NCI-H2081 treated with DMSO at 0.1 percent for 48 hours (cell line): ENCODE data around the gene POU3F3.

Experiments used
- DNase-seq: peaks from one replicate; lab custom pipeline; 2025; lab: John Stamatoyannopoulos, UW

POU3F3 gene

DNA sequence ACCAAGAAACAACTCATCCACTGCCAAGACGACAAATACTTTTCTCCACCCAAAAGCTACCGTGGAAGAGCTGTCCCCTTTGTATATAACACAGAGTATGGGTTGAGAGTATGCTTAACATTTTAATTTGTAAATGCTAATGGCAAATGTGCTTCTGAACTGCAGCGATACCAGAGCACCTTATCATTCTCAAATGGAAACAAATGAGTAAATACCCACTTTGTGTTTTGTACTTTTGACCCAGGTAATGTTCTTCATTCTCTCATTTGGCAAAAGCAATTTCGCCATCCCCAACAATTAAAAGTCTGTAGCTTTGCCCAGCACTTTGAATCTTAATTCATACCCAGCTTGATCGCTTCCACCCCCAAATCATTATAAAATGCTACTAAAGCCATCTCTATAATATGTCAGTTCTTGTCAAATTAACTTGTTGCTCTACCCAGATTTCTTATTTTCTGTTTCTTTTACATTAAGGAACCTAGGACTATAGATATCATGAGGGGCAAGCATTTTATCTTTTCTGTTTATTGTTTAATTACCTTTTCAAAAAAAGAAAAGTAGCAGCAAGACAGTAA, 6.2 kb upstream of the POU3F3 start:
- DNase-seq: no peak

DNA sequence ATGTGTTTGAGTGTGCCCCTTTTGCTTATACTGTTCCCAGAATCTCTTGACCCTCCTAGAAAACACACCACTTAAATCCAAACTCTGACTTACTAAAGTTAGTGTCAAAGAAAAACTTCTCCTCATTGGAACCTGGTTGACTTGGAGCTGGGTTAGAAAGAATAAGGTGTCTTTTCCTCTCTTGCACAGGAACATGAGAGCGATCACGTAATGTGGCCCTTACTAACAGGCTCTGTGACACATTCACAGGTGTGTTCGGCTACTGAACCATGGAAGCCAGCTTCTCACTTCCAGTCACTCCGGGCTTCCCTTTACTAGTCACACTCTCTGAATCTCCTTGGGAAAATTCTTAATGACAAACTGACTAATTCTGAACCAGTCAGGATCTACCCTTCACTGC, 5.4 kb upstream of the POU3F3 start:
- no peak for DNase-seq

DNA sequence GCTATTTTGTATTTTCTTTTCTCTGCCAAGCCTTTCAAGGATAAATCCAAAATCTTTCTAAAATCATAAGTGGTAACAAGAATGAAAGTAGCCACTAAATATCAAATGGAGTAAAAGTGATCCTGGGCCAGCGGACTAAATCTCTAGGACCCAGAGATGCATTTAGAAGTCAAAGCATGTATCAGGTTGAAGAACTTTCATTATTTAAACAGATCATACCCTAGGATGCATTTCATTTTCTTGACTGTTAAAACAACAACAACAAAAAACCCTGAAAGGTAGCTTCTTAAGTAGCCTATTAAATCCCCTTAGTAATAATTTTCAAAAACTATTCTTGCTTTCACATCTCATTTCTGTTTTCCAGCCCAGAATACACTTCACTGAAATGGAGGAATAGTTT, 4.8 kb upstream of the POU3F3 start:
- DNase-seq: no peak

DNA sequence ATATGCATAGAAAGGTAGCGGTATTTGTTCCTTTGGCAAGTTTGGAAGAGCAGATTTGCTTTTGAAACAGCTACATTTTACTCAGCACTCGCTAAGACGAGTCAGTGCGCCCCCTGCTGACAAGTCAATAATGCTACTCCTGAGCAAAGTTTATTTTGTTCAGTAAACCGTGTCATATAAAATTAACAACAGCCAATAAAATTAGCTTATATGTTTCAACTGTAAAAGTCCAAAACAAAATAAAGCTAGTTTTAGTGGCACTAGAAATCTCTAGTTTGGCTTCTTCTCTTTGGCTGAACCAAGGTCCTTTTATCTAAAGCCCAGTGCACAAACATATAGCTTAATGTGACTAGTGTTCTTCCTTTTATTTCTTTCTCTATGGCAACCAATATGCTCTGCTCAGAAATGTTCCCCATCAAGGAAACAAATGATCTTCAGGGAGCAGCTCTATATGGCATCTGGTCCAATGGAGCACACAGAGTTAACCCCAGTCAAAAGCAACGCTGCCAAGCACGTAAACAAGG, 4.2 kb upstream of the POU3F3 start:
- peak; percentile 36 for DNase-seq

DNA sequence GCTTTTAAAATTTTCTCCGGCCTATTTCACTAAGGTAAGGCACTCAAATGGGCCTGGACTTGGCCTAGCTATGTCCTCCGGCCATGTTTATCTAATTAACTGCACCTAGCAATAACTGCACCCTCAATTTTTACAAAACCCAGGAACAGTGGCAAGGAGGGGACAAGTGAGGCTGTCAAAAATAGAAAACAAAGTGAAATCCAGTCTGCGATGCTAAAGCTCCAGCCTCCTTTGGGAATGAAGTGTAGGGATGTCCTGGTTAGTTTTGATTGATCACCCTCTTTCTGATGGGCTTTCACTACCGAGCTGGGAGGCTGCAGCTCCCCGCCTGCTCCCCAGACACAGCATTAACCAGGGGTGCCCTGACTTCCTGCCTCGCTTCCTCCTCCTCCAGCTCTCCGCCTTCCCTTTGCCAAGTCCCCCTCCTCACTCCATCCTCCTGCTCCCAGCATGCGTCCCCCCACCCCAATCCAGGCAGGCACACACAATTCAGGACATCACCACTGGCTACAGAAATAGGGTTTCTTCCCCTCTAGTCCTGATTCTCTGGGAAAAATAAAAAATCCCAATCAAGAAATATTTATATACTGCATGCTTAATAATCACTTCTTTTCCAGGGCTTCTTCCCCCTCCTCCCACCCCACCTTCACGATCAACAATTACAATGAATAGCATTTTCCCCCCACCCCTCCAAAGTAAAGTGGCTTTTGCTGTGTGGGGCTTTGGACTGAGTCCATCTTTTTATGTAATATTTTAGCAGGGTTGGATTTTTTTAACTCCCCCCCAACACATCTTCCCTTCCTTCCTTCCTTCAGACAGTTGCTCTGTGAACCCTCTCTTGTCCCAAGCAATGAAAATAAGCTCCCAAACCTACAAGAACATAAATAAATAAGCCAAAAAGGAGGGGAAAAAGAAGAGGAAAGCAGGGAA, 3.3 kb upstream of the POU3F3 start:
- DNase-seq: no peak

DNA sequence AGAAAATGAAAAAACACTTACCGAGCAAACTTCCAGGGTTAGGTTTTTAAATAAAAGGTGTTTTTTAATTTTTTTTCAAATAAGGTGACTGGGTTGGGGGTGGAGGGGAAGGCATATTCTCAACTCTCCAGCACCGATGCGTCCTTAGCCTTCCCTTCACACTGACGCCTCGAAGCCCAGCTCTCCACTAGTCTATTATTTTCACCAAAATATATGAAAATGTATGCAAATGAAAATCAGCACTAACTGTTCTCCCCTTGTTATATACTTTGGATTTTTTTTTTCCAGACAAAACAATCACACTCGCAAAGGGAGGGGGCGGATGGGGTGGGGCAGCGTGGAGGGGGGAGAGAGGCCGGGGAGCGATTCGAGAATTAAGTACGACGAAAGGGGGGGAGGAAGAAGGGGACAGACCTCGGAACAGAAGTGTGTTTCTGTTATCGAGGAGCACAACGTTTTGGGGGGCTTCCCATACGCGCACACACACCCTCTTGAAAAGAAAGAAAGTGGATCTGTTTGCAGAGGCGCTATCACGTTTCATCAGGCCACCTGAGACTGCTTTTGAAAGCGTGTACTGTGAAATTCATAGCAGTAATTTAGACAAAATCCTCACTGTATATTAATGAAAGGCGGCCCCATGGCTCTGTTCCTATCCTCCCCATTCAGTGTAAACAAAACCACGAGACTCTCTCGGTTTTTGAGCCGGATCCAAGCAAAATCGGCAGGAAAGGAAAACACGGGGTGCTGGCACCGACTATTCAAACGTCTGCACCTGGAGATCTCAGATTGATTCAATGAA, 2.4 kb upstream of the POU3F3 start:
- DNase-seq: no peak

DNA sequence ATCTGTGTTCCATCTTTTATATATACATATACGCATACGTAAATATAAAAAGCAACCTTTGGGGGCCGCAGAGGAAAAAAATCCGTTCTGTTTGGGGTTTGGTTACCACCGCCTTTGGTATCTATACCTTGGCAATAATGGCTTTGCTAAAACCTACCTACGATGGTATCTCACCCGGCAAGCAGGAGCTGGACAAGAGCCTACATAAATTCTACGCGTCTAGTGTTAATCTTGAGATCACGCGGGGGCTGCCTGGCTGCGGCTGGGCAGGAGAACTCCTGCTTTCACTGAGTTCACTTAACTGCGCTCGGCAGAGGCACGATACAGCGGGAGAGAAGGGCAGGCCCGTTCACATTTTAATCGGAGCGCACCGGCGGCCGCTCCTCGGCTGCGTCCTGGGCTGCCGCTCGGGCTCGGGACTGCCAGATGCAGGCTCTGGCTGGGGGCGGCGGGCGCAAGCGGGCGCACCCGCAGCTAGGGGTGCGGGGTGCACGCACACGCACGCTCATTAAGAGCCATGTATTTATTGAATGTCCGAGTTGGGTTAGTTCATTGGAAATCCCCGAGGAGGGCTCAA, 1.7 kb upstream of the POU3F3 start:
- no peak for DNase-seq

DNA sequence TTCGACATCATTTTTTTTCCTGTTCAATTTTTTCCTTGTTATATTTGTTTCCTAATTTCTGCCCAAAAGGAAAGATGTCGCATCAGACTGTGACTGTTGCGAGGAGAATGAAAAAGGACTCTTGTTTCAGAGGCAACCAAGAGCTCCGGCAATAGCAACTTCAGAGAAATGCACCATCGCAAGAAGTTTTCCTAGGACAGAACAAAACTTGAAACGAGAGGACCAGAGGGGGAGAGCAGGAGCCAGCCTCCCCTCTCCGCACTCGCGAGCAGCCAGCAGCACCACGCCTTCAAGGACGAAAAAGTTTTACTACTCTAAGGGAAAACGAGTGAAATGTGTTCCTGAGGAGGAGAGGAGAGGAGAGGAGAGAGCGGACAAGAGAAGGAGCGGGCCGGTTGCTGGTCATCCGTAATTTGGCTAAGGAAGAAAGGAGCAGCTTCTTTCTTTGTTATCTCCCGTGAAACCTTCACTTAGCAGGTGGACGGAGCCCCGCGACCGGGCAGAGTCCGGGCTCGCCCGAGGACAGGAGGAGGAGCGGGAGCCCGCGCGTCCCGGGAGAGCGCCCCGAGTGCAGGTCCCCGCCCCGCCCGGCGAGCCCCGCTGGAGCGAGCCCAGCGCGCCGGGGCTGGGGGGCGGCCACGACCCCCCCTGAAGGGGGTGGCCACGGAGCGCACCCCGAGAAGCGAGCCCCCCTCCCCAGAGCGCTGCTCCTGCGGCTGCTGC, 744 bp downstream of the POU3F3 start:
- no peak for DNase-seq

DNA sequence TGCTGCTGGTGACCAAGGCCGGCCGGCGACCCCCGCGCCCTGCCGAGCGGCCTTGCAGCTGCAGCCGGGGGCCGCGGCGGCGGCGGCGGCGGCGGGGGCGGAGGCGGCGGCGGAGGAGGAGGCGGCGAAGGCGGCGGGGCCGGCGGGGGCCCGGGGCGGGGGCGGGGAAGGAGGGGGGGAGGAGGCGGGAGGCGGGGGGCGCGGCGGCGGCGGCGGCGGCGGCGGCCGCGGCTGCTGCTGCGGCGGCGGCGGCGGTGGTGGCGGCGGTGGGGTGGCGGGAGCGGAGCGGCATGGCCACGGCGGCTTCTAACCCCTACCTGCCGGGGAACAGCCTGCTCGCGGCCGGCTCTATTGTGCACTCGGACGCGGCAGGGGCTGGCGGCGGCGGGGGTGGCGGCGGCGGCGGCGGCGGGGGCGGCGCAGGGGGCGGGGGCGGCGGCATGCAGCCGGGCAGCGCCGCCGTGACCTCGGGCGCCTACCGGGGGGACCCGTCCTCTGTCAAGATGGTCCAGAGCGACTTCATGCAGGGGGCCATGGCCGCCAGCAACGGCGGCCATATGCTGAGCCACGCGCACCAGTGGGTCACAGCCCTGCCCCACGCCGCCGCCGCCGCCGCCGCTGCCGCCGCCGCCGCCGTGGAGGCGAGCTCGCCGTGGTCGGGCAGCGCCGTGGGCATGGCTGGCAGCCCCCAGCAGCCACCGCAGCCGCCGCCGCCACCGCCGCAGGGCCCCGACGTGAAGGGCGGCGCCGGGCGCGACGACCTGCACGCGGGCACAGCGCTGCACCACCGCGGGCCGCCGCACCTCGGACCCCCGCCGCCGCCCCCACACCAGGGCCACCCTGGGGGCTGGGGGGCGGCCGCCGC, 1.5 kb downstream of the POU3F3 start:
- no peak for DNase-seq

DNA sequence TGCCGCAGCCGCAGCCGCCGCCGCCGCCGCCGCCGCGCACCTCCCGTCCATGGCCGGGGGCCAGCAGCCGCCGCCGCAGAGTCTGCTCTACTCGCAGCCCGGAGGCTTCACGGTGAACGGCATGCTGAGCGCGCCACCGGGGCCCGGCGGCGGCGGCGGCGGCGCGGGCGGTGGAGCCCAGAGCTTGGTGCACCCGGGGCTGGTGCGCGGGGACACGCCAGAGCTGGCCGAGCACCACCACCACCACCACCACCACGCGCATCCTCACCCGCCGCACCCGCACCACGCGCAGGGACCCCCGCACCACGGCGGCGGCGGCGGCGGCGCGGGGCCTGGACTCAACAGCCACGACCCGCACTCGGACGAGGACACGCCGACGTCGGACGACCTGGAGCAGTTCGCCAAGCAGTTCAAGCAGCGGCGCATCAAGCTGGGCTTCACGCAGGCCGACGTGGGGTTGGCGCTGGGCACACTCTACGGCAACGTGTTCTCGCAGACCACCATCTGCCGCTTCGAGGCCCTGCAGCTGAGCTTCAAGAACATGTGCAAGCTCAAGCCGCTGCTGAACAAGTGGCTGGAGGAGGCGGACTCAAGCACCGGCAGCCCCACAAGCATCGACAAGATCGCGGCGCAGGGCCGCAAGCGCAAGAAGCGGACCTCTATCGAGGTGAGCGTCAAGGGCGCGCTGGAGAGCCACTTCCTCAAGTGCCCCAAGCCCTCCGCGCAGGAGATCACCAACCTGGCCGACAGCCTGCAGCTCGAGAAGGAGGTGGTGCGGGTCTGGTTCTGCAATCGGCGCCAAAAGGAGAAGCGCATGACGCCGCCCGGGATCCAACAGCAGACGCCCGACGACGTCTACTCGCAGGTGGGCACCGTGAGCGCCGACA, 2.4 kb downstream of the POU3F3 start:
- DNase-seq: no peak

DNA sequence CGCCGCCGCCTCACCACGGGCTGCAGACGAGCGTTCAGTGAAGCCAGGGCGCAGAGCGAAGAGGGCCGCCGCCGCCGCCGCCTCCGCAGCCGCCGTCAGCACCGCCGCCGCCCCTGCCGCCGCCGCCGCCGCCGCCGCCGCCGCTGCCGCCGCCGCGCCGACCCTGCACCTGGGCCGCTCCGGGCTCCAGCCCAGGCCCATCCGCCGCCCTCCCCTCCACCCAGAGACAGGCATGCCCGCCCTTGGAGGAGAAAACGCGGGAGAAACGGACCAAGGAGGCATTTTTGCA, 3.0 kb downstream of the POU3F3 start:
- DNase-seq: no peak

DNA sequence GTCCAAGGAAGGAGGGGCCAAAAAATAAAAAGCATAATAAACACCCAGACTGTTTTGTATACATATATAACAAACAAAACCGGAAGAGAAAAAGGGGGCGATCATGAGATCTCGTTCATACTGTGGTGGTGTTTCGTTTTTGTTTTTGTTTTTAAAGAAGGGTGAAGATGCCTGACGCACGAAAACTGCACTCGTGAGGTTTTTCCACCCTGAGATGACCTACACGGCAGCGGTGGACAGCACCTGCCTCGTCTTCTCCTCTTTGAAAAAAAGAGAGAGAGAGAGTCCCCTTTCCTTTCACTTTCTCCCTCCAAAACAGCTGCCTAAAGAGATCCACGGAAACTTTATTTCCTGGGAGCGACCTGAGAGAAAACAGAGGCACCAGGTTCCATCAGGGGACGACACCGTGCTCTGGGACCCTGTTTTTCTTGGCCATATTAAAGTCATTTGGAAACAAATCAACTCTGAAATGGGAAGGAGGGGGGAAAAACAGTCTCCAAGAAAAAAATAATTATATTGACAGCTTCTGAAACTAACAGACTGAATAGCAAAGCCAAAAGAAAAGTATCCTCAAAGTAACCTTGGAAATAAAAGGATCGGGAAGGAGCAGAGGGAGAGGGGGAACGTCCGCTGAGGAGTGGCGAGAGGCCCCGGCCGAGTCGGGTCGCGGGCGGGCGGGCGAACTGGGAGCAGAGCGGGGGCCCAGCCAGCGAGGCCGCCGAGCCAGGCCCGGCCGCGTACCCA, 3.5 kb downstream of the POU3F3 start:
- no peak for DNase-seq

DNA sequence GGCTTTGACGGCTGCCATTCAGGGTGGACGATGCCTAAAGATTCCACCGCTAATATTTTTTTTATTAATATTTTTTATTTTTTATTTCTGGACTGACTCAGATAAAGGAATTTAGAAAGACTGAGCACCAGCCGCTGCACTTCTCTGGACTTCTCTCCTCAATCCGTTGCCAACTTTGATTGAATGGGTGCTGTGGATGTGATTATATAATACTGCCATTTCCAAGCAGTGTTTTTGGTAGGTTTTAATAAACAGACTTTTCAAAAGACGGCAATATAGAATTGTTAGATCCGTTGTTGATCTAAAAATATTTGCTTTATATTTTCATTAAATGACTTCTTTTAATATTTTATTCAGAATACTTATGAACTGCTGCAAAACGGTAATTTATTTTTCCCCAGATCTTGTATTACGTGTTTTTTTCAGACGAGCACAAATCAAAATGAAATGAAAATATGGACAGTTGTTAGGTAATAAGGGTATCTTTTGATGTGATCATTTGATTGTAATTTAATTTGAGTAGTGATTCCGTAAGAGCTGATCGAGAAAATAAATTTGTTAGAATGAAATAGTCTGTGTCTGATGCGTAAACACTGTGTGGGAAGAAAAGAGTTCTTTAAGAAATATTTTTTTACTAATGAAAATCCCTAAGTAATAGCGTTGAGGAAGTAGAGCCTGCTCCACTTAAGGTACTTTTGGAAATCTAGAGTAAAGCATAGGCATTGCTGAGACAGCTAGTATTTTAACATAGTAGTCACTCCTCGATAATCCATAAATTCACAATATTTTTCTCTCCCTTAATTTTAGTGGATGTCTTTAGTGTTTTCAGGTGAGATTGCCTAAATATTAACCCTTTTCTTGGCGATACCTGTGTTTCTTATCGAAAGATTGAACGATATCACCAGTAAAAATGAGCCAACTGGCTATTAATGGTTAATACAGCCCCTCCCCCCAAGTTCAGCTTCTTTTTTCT, 4.4 kb downstream of the POU3F3 start:
- no peak for DNase-seq

DNA sequence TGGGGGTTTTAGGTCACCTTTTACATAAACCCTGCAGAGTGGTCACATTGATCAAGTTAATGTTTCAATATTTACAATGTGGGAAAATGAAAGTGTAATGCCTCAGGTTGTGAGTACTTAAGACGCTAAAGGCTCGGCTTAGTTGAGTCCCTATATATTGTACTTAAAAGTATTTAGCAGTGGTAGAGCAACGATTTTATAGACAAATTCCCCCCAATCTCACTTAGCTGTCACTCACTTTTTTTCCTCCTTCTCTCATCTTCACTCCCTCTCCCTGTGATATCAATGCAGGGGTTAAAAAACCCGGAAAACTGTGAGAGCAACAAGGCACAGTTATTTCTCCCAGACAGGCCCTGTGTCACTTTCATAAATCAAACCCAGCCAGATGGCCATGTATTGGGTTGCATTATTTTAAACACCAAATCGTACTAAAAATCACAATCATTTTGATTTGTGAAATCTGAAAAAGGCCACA, 5.4 kb downstream of the POU3F3 start:
- DNase-seq: no peak

DNA sequence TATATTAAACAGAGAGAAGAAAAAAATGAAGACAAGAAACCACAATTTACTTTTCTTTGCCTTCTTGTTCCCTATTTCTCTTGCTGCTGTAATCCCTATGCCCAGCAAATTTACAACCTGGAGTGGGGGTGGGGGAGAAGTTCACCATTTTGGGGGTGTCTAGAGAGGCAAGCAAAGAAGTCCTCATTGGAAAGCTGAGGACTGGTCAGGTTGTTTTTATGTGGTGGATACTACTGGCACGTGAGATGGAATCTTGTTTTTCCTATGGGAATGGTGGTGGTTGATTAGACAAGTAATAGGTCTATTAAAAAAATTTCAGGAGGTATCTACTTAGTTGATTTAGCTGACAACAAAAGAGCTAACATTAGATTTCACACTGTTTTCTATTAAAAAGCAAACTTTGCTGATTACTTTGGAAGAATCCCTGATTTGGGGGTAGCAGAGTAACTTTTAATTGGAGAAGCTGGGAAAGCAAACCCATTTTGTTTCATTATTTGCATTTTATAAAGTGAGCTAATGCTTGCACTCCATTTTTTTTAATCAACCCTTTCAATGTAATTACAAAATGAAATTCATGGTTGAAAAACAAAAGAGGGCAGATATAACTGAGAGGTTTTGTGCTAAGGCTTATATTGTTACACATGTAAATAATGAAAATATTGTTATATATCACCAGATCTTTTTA, 6.0 kb downstream of the POU3F3 start:
- no peak for DNase-seq

DNA sequence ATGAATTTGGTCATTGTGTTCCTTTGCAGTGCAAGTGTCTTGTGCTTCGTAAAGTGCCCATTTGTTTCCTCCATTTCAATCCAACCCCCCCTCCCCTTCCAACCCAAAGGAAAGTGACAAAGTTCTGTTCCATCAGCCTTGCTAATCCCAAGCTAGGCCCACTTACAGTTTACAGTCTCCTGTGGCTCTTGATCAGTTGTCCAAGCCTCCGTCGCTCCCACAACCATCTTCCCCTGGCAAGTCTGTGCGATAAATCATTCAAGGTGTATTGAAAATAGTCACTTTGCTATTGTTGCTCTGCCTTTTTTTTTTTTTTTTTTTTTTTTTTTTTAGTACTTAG, 6.5 kb downstream of the POU3F3 start:
- DNase-seq: no peak

DNA sequence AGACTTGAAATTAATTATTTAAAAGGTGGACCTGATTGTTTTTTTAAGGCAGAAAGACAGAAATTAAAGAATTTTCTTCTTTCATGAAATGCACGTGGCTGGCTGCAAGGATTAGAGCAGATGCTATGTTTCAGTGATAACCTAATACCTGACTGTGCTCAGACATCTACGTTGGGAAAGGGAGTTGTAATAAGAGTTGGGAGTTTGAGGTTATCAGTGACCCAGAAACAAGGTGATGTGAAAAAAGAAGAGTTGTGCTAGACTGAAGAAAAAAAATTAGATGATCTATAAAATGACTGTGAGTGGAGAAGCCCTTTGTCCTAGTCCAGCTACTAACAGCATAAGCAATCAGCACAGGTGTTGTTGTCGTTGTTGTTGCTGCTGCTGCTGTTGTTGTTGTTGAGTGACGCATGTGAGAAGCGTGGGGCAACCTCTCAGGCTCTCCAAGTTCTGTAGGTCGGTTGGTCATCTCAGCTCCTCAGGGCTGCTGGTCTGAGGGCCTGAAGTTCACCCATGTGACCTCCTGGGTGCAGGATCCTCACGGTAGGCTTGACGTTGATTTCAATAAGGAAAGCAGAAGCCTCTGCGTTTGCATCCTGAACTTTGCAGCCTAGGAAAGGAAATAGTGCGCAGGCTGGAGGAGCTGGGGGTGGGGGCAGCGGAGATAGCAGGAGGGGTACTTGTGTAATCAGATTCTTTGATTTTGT, 7.6 kb downstream of the POU3F3 start:
- DNase-seq: no peak
